ENCODE results near the gene STRN3.
"Not testable (repeated sequence)": the region's sequence is repeated elsewhere in the genome, so short reads cannot be mapped to it uniquely, and the experiment has no call there.

Gene STRN3

GRCh38 chr14:30998100-30998706 is 28.0 kb downstream of the STRN3 start:
- no peak for DNase-seq

- DNase-seq = no peak
These were observed 29.1 kb downstream of the STRN3 start for GRCh38 chr14:30996892-30997659.

GRCh38 chr14:30995689-30996088 is 30.5 kb downstream of the STRN3 start:
- no peak for DNase-seq

GRCh38 chr14:30994681-30995620 is 31.2 kb downstream of the STRN3 start:
- DNase-seq = no peak

GRCh38 chr14:30993071-30993470 is 33.1 kb downstream of the STRN3 start:
- no peak for DNase-seq

DNA sequence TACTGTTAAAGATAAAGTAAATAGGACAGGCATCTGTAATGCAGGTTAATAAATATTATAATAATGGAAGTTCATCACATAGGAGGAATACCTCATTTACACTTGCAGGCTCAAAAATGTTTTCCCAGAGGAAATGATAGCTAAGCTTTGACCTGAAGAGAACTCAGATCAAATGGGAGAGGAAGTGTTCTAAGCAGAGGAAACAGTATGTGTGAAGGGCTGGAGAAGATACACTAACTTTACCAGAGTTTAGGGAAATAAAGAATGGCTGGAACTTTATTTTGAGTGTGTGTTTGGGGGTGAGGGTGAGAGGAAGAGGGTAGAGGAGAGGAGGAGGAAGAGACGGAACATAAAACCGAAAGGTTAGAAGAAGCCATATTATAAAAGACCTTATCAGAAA is 34.8 kb downstream of the STRN3 start:
- DNase-seq = no peak

DNA sequence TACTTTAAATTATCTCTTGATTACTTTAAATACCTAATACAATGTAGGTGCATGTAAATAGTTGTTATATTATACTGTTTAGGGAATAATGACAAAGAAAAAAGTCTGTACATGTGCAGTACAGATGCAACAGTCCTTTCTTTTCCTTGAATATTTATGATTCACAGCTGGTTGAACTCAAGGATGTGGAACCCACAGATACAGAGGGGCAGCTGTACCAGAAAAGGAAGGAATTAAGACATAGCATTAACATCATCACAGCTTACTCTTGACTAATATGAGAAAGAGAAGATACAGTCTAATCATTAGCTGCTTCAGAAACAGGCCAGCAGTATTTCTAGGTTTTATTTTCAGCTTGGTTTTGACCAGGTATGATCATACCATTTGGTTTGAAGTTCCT is 35.4 kb downstream of the STRN3 start:
- no peak for DNase-seq

DNA sequence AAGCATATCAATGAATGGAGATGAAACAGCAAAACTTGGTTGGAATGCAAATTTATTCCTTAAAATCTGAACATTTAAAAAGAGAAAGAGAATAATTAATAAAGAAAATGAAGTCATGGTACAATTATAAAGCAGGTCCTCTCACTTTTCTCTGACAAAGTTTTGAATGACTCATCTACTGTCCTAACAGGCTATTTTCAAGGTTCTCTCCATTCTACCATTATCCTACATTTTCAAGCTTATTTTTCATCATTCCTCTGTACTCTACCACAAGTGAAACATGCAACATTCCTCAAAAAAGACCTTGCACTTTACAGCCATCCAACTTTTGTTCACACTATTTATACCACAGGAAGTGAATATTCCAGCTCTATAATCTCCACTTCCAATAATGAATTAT is 37.7 kb downstream of the STRN3 start:
- DNase-seq = no peak

DNA sequence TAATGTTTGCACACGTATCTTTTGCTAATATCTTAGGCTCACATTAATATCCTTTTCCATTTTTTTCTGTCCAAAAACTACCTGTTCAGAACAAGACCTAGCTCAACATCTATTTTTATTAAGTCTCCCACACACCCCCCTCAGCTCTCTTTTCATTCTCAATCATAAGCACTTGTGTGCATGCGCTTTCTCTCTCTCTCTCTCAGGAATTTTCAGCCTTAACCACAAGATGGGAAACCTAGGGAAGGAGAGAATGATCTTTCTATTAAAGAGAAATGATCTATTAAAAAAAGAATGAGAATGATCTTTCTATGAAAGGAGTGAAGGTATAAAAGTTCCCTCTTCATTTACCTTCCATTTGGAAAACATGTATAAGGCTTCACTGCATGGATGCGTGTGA is 40.4 kb downstream of the STRN3 start:
- DNase-seq = no peak

DNA sequence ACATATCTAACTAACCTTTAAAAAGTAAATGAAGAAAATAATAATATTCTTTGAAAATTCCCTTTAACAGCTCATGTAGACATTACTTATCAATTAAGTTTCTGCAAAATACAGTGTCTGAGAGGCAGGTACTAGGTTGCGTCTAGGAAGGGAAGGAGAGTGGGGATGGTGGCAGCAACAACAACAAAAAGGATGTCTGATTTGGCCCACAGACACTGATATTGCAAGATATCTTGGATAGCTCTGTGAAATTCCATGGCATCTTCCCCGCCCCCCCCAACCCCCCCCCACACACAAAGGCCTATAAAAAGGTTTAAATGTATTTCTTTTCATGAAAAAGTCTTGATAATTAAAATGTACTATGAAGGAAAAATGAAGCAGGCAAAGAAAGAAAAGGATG is 42.3 kb downstream of the STRN3 start:
- DNase-seq = no peak

DNA sequence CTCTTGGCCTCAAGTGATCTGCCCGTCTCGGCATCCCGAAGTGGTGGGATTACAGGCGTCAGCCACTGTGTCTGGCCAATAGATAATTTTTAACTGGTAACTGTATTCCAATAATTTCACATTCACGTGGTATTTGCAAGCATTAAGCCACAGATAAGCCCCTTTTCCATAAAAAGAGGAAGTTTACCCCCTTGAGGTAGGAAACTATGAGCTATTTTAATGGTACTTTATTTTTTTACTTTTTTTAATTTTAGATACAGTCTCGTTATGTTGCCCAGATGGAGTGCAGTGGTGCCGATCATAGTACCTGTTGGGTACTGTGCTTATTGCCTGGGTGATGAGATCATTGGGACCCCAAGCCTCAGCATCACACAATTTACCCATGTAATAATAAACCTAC is 43.6 kb downstream of the STRN3 start:
- no peak for DNase-seq

DNA sequence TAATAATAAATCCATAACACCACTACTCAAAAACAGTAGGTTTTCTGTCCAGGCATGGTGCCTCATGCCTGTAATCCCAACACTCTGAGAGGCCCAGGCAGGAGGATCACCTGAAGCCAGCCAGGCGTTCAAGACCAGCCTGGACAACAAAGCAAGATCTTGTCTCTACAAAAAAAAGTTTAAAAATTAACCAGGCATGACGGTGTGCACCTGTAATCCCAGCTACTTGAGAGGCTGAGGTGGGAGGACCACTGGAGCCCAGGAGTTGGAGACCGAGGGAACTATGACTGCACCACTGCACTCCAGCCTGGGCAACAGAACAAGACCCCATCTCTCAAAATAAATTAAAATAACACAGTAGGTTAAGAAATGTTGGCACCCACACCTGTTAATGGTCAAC is 45.2 kb downstream of the STRN3 start:
- DNase-seq = no peak

DNA sequence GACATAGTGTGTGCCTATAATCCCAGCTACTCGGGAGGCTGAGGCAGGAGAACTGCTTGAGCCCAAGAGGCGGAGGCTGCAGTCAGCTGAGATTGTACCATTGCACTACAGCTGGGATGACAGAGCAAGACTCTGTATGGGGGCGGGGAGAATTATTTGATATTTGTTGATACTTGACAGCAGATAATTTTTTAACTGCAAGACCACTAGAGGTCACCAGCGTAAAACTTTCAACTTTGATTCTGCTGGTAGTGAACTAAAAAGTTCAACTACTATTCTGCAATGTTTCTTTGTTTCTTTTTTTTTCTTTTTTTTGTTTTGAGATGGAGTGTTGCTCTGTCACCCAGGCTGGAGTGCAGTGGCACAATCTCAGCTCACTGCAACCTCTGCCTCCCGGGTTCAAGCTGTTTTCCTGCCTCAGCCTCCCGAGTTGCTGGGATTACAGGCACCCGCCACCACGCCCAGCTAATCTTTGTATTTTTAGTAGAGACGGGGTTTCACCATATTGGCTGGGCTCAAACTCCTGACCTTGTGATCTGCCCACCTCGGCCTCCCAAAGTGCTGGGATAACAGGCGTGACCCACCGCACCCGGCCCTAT is 46.0 kb downstream of the STRN3 start:
- DNase-seq = not testable (repeated sequence)

DNA sequence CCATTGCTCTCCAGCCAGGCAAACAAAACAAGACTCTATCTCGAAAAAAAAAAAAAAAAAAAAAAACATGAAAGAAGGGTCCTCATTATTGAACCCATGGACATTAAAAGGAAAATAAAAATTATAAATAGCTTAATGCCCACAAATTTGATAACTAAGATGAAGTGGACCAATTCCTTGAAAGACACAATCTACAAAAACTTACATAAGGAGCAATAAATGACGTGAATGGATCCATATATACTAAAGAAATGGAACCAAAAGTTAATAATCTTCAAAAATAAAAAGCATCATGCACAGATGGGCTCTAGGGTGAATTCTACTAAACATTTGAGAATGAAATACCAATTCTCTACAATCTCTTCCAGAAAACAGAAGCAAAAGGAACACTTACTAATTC is 48.4 kb downstream of the STRN3 start:
- no peak for DNase-seq

GRCh38 chr14:30974628-30975027 is 51.6 kb downstream of the STRN3 start:
- DNase-seq = no peak

- DNase-seq = no peak
These were observed 53.1 kb downstream of the STRN3 start for GRCh38 chr14:30972882-30973582.

DNA sequence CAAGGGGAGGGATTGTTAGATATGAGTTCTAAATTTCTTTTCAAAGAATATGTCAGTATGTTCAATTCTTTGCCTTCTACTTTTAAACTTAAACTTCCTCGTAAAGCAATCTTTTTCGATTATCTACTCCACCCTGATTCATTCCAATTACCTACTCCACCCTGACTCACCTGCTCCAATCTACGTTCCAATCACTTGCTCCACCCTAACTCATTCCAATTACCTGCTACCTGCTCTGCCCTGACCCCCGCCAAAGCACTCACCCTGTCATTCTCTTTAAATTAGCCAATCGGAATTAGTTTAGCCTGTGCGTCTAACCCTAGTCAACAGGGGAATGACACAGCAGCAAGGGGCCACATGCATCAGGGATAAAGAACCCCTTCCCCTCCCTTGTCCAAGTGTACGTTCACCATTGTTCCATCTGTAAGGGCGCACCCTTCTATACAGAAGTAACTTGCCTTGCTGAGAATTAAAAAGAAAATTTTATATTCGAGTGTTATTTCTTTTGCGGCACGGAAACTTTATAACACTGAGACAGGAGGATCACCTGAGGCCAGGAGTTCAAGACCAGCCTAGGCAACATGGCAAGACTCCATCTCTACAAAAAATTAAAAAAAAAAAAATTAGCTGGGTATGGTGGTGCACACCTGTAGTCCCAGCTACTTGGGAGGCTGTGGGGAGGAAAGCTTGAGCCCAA is 54.0 kb downstream of the STRN3 start:
- not testable (repeated sequence) for DNase-seq

GRCh38 chr14:30971586-30971985 is 54.6 kb downstream of the STRN3 start:
- DNase-seq = no peak

GRCh38 chr14:30969796-30970195 is 56.4 kb downstream of the STRN3 start:
- not testable (repeated sequence) for DNase-seq

DNA sequence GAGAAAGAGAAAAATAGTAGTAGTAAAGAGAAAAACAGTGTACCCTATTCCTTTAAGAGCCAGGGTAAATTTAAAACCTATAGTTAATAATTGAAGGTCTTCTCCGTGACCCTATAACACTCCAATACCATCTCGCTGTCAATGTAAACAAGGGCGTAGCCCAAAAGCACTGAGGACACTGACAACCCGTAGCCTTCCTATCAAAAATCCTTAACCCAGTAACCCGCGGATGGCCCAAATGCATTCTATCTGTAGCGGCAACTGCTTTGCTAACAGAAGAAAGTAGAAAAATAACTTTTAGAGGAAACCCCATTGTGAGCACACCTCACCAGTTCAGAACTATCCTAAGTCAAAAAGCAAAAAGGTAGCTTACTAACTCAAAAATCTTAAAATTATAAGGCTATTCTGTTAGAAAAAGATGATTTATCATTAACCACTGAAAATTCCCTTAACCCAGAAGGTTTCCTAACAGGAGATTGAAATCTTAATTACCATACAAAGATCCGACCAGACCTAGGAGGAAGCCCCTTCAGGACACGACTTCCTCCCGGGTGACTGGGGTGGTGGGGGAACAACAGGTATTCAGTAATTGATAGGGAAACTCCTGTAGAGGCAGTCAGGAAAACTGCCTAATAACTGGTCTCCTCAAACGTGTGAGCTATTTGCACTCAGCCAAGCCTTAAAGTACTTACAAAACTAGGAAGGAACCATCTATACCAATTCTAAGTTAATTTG is 58.6 kb downstream of the STRN3 start:
- DNase-seq = not testable (repeated sequence)
